ENCODE results near the gene CHMP1A.

CHMP1A gene

DNA sequence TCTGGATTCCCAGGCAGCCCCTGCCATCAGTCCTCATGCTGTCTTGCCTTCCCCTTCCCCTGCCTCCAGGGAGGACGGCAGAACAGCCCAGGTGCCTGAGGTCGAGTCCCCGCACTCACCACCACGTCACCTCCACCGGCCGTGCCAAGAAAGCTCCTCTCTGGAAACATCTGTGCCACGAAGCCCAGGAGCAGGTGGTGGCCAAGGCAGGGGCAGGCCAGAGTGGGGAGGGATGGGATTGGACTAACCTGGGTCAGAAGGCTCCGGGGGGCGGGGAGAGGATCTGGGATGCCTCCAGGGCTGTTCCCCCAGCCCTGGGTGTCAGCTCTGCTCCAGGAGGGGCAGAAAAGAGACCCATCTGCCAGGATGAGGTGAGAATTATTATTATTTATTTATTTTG lies 51.5 kb downstream of the CHMP1A start:
- no peak for TF ChIP-seq FOXP2 (optimal IDR thresholded peaks at IDR 0.05; ENCODE audit: borderline replicate concordance, extremely low read depth, extremely low read length, insufficient read depth)
- no peak for TF ChIP-seq POLR2AphosphoS5 (IDR thresholded peaks at IDR 0.05; ENCODE audit: low read depth, low read length)
- TF ChIP-seq SIN3A (IDR thresholded peaks at IDR 0.05; ENCODE audit: borderline replicate concordance, insufficient read depth, low read length) = no peak
- TF ChIP-seq, protein P1, sequence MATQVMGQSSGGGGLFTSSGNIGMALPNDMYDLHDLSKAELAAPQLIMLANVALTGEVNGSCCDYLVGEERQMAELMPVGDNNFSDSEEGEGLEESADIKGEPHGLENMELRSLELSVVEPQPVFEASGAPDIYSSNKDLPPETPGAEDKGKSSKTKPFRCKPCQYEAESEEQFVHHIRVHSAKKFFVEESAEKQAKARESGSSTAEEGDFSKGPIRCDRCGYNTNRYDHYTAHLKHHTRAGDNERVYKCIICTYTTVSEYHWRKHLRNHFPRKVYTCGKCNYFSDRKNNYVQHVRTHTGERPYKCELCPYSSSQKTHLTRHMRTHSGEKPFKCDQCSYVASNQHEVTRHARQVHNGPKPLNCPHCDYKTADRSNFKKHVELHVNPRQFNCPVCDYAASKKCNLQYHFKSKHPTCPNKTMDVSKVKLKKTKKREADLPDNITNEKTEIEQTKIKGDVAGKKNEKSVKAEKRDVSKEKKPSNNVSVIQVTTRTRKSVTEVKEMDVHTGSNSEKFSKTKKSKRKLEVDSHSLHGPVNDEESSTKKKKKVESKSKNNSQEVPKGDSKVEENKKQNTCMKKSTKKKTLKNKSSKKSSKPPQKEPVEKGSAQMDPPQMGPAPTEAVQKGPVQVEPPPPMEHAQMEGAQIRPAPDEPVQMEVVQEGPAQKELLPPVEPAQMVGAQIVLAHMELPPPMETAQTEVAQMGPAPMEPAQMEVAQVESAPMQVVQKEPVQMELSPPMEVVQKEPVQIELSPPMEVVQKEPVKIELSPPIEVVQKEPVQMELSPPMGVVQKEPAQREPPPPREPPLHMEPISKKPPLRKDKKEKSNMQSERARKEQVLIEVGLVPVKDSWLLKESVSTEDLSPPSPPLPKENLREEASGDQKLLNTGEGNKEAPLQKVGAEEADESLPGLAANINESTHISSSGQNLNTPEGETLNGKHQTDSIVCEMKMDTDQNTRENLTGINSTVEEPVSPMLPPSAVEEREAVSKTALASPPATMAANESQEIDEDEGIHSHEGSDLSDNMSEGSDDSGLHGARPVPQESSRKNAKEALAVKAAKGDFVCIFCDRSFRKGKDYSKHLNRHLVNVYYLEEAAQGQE (IDR thresholded peaks at IDR 0.05; ENCODE audit: insufficient read depth in 1 of 2, low read depth in 2 of 2, low read length in 2 of 2) = no peak
- TF ChIP-seq TAF1 (IDR thresholded peaks at IDR 0.05; ENCODE audit: borderline replicate concordance, insufficient read depth, low read length) = no peak

DNA sequence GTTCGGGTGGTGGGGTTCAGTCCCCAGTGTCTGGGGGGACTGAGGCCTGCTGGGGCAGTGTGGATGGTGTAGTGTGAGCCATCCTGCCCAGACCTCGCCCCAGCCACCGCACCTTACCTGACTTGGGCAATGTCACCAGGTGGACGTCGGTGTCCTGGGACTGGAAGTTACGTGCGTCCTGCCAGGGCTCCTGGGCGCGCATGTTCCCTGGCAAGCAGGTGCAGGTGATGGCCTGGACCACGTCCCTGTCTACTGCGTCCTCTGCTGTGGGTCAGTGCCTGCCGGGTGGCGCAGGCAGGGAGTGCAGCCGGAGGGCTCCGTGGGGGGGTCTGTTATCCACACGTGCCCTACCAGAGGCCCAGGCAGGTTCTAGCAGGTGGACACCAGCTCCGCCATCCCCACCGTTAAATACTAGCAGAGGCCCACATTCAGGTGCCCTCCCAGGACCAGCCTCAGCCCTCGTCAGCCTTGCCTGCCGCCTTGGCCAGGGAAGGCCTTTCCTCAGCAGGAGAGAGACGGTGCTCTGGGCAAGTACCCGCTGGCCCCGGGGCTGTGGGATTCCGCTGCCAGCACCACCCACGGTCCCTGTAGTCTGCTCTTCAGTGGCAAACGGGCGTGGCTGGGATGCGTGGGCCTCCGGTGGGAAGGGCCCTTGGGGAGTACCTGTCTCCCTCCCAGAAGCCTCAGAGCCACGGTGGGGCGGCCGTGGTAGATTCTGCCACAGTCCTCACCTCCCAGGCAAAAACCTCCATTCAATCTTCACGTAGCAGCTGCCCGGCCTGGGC lies 52.1 kb downstream of the CHMP1A start:
- TF ChIP-seq, protein P1 (IDR thresholded peaks at IDR 0.05; ENCODE audit: insufficient read depth in 1 of 2, low read depth in 2 of 2, low read length in 2 of 2) = no peak
- TF ChIP-seq SIN3A (IDR thresholded peaks at IDR 0.05; ENCODE audit: borderline replicate concordance, insufficient read depth, low read length) (no peak), POLR2AphosphoS5 (IDR thresholded peaks at IDR 0.05; ENCODE audit: low read depth, low read length) (no peak), TAF1 (IDR thresholded peaks at IDR 0.05; ENCODE audit: borderline replicate concordance, insufficient read depth, low read length) (no peak), FOXP2 (optimal IDR thresholded peaks at IDR 0.05; ENCODE audit: borderline replicate concordance, extremely low read depth, extremely low read length, insufficient read depth) (no peak)

DNA sequence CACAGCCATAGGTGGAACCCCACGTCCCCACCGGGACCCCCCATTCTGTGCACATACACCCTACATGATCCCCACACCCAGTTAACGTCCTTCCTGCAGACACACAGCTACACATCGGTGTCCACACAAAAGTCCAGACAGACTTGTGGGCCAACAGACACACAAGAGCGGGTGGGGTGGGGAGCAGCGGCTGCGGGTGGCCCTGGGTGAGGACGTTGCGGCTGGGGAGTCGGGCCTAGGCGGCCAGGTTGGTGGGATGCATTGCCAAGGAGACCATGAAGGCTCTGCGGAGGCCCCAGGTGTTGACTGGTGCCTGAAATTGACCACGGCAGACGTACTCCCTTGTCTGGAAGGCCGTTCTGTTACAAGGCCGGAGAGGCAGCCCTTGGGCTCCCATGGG lies 52.7 kb downstream of the CHMP1A start:
- TF ChIP-seq POLR2AphosphoS5 (IDR thresholded peaks at IDR 0.05; ENCODE audit: low read depth, low read length) = no peak
- TF ChIP-seq, protein P1 (IDR thresholded peaks at IDR 0.05; ENCODE audit: insufficient read depth in 1 of 2, low read depth in 2 of 2, low read length in 2 of 2) = no peak
- TF ChIP-seq TAF1 (IDR thresholded peaks at IDR 0.05; ENCODE audit: borderline replicate concordance, insufficient read depth, low read length) = no peak
- TF ChIP-seq FOXP2 (optimal IDR thresholded peaks at IDR 0.05; ENCODE audit: borderline replicate concordance, extremely low read depth, extremely low read length, insufficient read depth) = no peak
- TF ChIP-seq SIN3A (IDR thresholded peaks at IDR 0.05; ENCODE audit: borderline replicate concordance, insufficient read depth, low read length) = no peak

DNA sequence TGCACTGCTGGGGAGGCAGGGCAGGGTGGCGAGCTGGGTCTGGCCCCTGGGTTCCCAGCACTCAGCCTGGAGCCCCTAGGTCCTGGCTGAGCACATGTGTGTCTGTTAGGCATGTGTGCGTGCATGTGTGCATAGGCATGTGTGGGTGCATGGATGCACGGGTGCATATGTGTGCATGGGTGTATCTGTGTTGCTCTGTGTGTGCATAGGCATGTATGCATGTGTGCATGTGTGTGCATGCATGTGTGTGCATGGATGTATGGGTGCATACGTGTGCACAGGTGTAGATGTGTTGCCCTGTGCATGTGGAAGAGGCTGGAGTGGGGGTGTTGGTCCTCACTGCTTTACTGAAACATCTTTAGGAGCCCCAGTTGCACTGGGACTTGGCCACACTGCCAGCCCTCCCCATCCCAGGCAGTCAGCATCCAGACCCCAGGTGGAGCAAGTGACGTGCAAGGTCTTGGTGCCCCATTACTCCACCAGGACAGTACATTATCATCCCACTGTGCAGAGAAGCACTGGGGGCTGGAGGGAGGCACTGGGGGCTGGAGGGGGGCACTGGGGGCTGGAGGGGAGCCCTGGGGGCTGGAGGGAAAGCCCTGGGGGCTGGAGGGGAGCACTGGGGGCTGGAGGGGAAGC lies 54.4 kb downstream of the CHMP1A start:
- TF ChIP-seq SIN3A (IDR thresholded peaks at IDR 0.05; ENCODE audit: borderline replicate concordance, insufficient read depth, low read length) (no peak), TAF1 (IDR thresholded peaks at IDR 0.05; ENCODE audit: borderline replicate concordance, insufficient read depth, low read length) (no peak), FOXP2 (optimal IDR thresholded peaks at IDR 0.05; ENCODE audit: borderline replicate concordance, extremely low read depth, extremely low read length, insufficient read depth) (no peak), POLR2AphosphoS5 (IDR thresholded peaks at IDR 0.05; ENCODE audit: low read depth, low read length) (no peak)
- TF ChIP-seq, protein P1 (IDR thresholded peaks at IDR 0.05; ENCODE audit: insufficient read depth in 1 of 2, low read depth in 2 of 2, low read length in 2 of 2) = no peak

Data from PFSK-1 (cell line).